Stromal cell of bone marrow (primary cell): Measurements from ENCODE around the gene ULBP1.
"Not testable (repeated sequence)": the region's sequence is repeated elsewhere in the genome, so short reads cannot be mapped to it uniquely, and the experiment has no call there.

ENCODE experiments used
- DNase-seq: peaks from one replicate; pipeline ENCODE4 v3.0.0-alpha.2; 2012; ENCODE audit warnings: low read depth

ULBP1 gene

GRCh38 chr6:149975400-149975799 is 11.7 kb downstream of the ULBP1 start:
- DNase-seq, result no peak

DNA sequence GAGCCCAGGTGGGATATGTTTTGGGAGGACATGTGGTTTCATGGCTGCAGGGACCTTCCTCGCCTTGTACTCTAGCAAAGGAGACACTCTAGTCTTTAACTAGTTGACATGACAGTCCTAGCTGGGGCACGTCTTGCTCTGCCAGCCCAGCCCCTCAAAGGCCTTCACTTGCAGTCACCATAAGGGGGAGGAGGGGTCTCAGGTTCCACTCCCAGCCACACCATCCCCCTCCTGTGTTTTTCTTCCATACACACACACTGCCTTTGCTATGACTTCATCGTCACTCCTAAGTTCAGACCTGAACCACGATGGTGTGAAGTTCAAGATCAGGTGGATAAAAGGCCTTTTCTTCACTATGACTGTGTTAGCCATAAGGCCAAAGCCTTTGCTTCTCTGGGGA is 13.5 kb downstream of the ULBP1 start:
- no peak for DNase-seq

DNA sequence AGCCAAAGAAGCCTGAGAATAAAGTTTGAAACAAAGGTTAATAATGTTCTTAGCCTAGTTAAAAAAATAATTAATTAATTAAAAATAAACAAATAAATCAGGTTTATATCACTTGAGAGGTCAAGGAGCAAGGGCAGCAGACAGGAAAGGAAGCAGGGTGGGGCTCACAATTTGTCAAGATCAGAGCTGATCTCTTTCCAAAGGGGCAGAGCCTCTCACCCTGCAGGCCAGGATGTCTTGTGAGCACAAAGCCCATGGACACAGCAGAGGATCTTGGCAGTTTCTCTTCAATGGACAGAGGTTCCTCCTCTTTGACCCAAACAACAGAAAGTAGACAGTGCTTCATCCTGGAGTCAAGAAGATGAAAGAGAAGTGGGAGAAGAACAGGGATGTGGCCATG is 14.9 kb downstream of the ULBP1 start:
- DNase-seq, result no peak

GRCh38 chr6:149979293-149979692 is 15.6 kb downstream of the ULBP1 start:
- DNase-seq, result no peak

GRCh38 chr6:149983145-149983544 is 19.4 kb downstream of the ULBP1 start:
- DNase-seq, result no peak

GRCh38 chr6:149984773-149985172 is 21.0 kb downstream of the ULBP1 start:
- DNase-seq, result no peak

GRCh38 chr6:149985481-149985937 is 21.8 kb downstream of the ULBP1 start:
- no peak for DNase-seq

GRCh38 chr6:149987602-149988107 is 23.9 kb downstream of the ULBP1 start:
- no peak for DNase-seq

DNA sequence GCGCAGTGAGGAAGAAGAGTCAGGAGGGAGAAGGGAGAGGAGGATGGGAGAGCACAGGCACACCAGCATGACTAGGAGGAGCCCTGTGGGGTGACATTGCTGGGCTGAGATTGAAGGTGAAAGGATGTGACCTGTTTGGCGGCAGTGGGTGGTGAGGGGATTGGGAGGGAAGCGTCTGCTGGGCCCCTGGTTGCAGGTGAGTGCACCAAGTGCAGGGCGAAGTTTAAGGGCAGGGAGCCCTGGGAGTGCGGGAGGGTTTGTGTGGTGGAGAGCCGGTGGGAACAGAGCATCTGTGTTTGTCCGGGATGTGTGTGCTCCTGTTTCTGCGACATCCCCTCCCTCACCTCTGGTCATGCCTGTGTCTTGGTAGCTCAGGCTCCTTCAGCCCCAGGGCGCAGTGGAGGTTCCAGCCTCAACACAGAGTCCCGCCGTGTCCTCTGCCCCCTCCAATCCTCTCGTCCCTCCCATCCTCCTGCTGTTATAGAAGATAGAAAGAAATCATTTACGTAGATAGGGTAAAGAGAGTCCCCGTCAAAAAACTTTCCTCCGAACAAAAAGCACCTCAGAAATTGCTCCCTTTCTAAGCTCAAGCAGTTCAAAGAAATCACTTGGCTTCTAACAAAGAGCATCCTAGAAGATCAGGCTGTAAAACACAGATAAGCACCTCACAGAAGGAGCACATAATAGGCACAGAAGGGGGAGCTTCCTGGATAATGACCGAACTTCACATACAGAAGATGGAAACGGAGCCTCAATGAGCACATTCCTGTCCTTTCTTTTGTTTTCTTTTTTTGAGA is 25.0 kb downstream of the ULBP1 start:
- DNase-seq, result no peak

GRCh38 chr6:149990212-149990660 is 26.5 kb downstream of the ULBP1 start:
- DNase-seq, result no peak

DNA sequence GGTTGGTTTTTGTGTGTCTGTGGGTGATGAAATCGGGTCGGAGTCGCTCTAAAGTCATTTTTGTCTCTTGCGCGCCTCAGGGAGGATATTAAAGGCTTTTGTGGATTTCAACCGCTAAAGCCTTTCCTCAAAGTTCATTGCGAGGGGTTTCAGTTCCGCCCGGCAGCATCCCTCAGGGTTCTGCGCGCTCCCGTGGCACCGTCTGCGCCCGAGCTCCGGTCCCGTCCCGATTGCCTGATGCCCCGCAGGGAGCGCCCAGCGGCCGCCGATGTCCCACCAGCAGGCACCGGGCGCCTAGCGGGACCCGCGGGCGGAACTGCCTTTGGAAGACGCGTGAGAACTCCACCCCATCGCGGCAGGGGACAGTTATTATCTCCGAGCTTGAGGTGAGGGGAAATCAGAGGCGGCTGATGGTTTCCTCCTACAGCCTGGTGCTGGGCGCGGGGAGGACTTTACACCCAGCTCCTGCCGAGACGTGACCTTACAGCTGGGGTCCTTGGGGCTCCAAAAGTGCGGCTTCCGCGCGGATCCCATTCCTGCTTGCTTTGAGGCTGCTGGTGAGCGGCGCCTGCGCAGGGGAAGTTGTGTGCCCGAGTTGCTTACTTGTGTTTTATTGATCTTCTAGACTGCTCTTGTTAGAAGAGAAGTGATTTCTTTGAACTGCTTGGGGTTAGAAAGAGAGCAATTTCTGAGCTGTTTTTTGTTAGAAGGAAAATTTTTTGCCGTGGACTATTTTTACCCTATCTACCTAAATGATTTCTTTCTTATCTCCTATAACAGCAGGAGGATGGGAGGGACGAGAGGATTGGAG is 27.1 kb downstream of the ULBP1 start:
- DNase-seq, result no peak

- DNase-seq, result not testable (repeated sequence)
Observed at GRCh38 chr6:149991472-149991795, 27.7 kb downstream of the ULBP1 start.

DNA sequence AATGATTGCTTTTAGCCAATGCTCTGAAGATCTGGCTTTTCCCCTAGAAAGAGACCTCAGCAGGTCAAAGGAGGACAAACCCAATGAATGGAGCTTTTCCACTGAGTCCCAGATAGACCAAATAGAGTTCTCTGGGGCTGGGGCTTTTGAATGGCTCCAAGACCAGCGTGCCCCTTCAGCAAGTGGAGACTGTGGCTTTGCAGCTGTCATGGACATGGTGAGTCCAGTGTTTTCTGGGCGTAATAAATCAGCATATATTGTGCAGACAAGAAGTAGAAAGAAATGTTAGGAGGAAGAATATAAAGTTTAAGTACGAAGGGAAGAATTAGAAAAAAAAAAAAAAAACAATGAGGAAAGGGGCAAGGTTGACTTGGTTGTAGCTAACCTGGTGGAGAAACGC is 28.1 kb downstream of the ULBP1 start:
- no peak for DNase-seq

GRCh38 chr6:149995235-149995750 is 31.6 kb downstream of the ULBP1 start:
- DNase-seq, result no peak

DNA sequence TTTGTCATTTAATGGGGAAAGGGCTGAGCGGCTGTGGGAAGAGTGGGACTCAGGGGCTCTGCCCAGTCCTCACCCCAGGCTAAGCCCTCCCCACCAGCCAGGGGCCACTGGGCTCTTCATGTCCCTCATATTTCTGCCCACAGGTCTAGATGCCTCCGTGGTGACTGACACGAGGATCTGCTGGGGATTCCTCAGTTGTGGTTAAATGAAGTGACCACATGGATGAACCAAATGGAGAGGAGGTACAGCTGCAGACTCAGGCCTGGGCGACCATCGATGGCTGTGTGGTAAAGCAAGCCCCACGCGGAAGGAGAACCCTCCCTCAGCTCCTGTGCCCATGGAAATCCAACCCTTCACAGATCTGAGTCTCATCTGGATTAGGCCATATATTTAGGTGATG is 32.2 kb downstream of the ULBP1 start:
- DNase-seq, result no peak

DNA sequence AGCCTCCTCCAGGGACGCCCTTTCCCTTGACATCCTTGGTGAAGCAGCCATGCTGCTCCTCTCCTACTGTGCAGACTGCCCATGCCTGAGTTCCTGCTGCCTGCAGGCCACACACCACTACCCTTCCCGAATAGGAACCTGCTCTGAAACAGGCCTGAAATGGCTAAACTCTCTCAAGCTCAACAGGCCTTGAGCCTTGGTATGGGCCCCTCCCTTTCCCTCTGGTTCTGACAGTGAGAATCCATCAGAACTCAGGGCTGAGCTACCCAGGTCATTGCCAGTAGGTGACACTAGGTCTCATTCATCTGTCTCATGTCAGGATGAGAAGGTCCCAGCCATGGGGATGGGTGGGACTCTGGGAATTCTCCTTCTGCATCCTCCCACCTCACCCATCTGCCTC is 35.9 kb downstream of the ULBP1 start:
- DNase-seq, result no peak

DNA sequence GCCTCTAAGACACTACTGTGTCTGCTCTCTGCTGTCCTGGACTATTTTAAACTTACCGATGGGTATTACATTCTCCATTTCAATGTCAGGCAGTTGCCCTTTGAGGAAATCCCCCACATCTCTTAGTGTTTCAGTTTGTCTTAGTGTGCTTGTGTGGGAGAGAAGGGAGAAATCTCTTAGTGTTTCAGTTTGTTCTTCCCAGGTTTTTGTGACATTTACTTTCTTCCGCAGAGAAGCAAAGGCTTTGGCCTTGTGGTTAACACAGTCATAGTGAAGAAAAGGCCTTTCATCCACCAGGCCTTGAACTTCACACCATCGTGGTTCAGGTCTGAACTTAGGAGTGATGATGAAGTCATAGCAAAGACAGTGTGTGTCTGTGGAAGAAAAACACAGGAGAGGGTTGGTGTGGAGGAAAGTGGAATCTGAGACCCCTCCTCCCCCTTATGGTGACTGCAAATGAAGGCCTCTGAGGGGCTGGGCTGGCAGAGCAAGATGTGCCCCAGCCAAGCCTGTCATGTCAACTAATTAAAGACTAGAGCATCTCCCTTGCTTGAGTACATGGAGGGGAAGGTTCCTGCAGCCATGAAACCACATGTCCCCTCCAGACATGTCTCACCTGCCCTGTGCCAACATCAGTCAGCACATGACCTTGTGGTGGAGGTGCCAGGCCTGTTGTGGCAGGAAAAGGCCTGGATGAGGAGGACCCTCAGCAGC is 37.7 kb downstream of the ULBP1 start:
- no peak for DNase-seq

GRCh38 chr6:150002710-150003109 is 39.0 kb downstream of the ULBP1 start:
- DNase-seq, result no peak

- not testable (repeated sequence) for DNase-seq
Observed at GRCh38 chr6:150003599-150003998, 39.9 kb downstream of the ULBP1 start.

- DNase-seq, result no peak
Observed at GRCh38 chr6:150004101-150004782, 40.5 kb downstream of the ULBP1 start.
